Stimulated activated CD4-positive, alpha-beta T cell treated with anti-CD3 and anti-CD28 coated beads, Interleukin-12 subunit alpha, Interleukin-12 subunit beta, amount 100 ng/mL, for 24 hours (primary cell): Measurements from ENCODE around the gene ANK2.

Experiments used
- DNase-seq, 2 experiments: peaks; one replicate each; pipeline ENCODE4 v3.0.0-alpha.2; 2020; ENCODE audit warnings: low read depth in 2 of 2

Gene ANK2

GRCh38 chr4:113336556-113336955 is 287.1 kb downstream of the ANK2 start:
- no peak for DNase-seq

DNA sequence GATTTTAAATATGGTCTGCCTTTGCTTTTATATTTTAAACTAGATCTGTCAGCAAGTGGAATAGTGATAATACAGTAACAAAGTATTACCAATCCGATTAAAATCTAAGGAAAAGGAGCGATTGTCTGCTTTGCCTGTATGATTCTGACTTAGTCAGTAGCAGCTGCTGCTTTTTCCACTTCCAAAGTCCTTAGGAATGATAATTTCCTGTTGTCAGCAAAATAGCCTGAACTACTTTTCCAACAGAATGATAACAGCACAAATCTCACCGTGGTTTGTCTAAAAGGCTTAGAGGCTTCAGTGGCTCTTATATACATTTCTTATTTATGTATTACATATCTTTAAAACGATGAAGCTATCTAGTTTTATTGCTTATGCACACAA is 290.0 kb downstream of the ANK2 start:
- DNase-seq, result no peak

- DNase-seq, result no peak
Observed at GRCh38 chr4:113344100-113344499, 294.6 kb downstream of the ANK2 start.

GRCh38 chr4:113347245-113347644 is 297.8 kb downstream of the ANK2 start:
- DNase-seq, result no peak

GRCh38 chr4:113349430-113349829 is 300.0 kb downstream of the ANK2 start:
- DNase-seq, result no peak

DNA sequence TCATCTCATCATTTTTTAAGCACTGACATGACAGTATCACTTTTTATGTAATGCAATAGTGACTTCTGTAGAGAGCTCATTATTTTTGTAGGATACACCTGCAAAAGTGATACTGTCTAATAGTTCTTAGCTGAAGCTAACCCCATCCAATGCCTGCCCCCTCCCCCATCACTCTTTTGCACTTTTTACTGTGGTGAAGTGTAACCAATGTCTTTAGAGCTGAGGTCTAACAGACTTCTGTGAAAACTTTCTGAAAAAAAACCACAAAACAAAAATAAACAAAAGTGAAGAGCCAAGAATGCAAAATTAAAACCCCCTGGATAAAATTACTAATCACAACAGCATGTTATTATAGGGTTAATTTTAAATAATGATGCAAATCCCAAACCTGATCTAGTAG is 301.1 kb downstream of the ANK2 start:
- DNase-seq, result no peak

DNA sequence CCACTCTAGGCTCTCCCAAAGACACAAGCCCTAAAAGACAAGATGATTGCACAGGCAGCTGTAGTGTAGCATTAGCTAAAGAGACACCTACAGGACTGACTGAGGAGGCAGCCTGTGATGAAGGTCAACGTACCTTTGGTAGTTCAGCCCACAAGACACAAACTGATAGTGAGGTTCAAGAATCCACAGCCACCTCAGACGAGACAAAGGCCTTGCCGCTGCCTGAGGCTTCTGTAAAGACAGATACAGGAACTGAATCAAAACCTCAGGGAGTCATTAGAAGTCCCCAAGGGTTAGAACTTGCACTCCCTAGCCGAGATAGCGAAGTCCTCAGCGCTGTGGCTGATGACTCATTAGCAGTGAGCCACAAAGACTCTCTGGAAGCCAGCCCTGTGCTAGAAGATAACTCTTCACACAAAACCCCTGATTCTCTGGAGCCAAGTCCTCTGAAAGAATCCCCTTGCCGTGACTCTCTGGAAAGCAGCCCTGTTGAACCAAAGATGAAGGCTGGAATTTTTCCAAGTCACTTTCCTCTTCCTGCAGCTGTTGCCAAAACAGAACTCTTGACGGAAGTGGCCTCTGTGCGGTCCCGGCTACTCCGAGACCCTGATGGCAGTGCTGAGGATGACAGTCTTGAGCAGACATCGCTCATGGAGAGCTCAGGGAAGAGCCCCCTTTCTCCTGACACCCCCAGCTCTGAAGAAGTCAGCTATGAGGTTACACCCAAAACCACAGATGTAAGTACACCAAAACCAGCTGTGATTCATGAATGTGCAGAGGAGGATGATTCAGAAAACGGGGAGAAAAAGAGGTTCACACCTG is 306.3 kb downstream of the ANK2 start:
- DNase-seq, result peak; percentile 55 to 63

- no peak for DNase-seq
Observed at GRCh38 chr4:113356453-113356852, 307.0 kb downstream of the ANK2 start.

DNA sequence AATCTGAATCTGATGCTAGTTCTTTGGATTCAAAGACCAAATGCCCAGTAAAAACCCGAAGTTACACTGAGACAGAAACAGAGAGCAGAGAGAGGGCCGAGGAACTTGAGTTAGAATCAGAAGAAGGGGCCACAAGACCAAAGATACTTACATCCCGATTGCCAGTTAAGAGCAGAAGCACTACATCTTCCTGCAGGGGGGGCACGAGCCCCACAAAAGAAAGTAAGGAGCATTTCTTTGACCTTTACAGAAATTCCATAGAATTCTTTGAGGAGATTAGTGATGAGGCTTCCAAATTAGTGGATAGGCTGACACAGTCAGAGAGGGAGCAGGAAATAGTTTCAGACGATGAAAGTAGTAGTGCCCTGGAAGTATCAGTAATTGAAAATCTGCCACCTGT is 309.3 kb downstream of the ANK2 start:
- no peak for DNase-seq

DNA sequence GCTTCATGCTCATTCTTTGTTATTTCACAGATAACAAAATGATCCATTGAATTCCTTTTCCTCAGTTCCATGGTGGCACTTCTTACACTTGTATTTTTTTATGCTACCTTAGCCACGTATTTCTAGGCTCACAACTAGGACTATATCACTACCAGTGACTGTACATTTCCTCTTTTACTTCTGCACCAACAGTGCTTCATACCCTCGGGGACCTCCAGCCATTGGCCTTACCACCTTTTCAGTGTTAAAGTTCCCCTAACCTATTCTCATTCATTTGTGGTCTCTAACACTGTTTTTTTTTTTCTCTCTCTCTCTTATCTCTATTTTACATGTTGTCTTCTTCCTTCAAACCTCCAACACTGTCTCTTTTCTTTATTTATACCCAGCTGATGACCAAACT is 315.9 kb downstream of the ANK2 start:
- DNase-seq, result no peak

- DNase-seq, result no peak
Observed at GRCh38 chr4:113368056-113368455, 318.6 kb downstream of the ANK2 start.

DNA sequence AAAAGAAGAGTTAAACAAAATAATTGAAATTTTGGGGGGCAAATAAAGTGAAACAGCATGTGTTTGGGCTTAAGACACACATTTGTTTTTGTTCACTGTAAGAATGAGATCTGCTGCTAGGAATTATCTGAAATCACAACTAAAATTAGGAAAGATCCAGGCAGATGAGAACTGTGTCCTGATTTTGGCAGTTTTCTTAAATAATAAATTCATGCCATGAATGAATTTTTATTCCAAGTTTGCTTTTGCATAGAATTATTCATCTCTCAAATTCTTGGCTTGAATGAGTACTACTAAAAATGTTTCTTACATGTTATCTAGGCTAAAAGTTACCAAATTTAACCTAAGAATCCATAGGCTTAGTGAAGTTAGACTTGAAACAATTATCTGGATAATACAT is 321.7 kb downstream of the ANK2 start:
- no peak for DNase-seq

GRCh38 chr4:113375964-113376666 is 326.7 kb downstream of the ANK2 start:
- no peak for DNase-seq

DNA sequence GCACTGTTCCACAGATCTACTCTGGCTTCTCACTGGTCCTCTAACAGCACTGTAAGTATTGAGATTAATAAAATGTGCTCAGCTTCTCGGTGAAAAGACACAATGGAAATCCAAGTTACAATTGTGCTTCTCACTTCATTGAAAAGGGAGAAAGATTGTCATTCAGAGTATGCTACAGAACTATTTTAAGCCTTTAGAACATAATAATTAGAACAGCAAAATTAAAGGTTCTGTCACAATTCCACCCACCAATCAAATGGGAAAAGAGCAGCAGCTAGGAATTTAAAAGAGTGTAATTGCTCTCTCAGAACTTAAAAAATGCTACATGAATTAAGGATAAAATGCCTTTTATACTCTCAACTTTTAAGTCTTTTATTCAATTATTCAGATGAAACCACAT is 329.4 kb downstream of the ANK2 start:
- no peak for DNase-seq

DNA sequence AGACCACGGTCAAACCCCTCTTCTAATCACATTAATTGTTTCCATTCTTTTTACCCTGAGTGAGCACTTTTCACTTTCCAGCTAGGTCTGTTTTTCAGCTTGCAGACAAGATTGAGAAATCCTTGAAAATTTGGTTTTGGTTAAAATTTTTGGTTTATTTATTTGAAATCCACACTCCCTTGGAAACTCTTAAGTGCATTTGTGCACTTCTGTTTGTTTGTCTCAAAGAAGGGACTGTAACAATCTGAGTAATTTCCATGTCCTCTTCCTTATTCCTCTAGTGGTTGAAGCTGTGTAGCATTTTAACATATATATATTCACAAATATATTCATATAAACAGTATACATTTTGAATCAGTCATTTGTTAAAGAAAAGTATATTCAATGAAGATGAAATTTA is 333.3 kb downstream of the ANK2 start:
- DNase-seq, result no peak

DNA sequence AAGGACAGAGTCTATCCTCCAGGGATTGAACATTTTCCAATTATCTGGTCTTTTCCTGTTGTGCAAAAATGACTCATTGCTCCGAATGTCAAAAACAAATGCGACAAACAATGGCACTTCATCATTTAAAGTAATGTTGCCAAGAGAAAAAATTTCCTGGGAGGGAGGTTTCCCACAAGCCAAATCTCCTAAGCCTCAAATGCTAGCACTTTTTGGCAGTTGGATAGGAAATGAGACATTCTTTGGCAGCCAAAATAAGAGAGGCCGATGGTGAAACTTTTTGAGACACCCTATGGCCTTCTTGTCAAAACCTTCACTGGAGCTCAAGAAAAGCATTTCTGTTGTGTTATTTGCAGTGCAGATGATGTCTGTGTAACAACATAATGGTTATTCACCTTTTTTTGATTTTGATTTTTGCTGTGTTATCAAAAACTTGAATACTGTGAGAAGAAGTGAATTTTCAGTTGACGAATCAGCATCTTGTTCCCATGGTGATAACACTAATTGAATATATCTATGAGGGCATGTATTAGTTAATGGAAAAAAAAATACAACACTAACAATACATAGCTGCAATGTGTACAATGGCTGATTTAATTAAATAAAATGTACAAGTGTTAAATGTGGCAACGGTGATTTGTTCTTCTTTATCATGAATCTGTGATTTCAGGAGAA is 333.8 kb downstream of the ANK2 start:
- no peak for DNase-seq

GRCh38 chr4:113384600-113384999 is 335.1 kb downstream of the ANK2 start:
- no peak for DNase-seq

DNA sequence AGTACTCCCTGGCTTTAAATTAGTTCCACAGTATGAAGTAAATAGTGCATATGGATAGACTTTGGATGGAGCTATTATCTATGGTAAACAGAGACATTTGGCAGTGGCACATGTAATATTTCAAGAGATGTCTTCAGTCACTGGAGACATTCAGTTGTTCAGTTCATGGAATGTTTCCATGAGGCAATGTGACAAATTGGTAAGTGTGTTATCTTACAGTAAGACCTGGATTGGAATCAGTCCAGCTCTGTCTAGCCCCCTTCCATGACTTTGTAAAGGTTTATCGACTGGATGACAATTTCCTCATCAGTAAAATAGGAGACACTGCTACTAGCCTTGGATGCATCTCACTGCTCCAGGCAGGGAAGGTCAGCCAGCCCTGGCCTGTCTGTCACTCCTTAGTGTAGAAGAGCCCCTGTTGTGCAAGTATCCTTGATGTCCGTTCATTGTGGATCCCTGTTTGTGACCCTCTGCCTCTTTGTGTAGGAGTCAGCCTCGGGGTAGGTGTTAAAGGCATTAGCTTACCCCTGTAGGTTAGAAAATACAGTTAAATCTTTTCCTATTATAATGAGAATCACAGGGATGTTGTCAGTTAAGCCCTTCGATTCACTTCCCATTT is 335.9 kb downstream of the ANK2 start:
- DNase-seq, result no peak

- no peak for DNase-seq
Observed at GRCh38 chr4:113389160-113389559, 339.7 kb downstream of the ANK2 start.

GRCh38 chr4:113390850-113391249 is 341.4 kb downstream of the ANK2 start:
- no peak for DNase-seq

- DNase-seq, result no peak
Observed at GRCh38 chr4:113394108-113394729, 344.8 kb downstream of the ANK2 start.
